Measurements from ENCODE around the gene SIGMAR1.

Gene SIGMAR1

DNA sequence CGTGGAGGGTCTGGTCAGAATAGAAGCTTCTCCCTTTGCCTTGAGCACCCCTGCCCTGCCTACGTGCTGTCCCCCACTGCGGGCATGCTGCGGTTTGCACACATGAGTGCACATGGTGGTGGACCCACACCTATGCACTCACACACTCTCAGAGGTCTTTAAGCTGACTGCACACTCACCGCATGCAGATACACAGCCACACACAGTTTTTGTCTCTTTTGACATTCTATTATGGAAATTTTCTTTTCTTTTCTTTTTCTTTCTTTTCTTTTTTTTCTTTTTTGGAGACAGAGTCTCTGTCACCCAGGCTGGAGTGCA lies 8.1 kb downstream of the SIGMAR1 start:
- FAIRE-seq = no peak

DNA sequence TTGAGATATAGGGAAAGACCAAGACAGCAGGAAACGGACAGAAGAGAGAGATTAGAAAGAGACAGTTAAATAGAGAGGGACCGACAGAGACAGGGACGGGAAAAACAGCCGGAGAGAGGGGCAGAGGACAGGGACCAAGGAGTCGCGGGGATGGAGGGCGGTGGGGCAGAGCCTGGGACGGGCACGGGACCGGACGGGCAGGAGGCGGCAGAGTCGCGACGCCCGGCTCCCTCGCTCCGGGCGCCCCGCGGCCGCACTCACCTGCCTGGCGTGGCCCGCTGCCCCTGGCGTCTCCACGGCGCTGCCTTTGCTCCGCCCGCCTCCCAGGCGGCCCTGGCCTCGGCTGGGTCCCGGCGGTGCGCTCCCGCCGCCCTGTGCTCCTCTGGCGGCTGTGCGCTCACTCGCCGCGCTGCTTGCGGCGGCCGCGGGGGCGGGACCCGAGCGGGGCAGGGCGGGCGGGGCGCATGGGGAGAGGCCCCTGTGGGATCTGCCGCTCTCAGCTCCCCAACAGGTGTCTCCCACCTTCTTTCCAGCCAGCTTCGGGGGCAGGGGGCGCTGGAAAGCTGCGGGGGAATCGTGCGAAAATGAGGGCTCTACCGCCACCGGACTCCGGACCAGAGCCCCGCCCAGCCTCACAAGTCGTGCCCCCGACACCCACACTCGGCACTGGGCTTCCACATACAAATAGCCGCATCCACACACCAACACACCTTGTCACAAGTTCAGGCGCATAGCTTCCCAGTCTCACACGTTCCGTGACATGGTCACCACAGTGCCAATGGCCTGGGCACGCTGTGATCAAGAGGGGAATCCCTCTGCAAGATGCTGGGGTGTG lies 8.7 kb downstream of the SIGMAR1 start, which contains the start of gene ARID3C:
Gene ARID3C, minus strand, starts transcription at position 411 of the 835 bp plus-strand sequence. CDS start 1,052 bp downstream, outside the sequence.
- FAIRE-seq = no peak

DNA sequence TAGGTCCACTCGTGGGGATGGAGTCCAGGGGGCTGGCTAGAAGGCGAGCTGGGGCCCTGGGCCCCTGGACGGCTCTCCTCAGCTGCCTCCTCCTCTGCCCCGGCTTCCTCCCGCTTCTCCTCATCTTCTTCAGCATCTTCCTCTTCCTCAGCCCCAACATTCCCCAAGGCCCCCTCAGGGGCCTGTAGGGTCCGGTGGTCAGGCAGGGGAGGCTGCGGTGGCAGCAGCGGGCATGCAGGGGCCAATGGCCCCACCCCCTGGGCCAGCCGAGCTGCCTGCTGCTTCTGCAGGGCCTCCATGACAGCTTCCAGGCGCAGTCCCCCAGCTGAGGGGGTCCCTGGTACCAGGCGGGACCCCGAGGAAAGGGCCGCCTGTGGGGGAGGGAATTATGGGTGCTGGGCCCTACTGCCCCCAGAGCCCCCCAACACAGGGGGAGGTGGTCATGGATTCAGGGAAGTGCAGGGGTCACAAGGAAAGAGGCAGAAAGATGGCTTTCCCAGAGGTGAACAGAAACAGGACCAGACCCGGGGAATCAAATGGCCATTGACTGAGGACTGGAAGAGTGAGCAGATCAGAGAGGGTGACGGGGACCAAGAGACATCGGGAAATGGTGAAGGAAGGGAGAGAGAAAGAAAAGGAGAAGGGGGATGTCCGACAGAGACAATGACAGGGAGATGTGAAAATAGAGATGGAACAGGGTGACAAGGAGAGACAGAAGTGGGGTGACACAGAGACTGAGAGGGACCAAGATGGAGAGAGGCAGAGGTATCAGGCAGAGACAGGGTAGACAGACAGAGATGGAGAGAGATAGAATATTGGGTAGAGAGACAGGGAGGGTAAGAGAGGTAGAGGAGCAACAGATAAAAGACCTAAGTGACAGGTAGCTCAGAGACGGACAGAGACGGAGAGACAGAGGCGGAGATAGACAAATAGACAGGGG lies 9.6 kb downstream of the SIGMAR1 start:
- no peak for FAIRE-seq

DNA sequence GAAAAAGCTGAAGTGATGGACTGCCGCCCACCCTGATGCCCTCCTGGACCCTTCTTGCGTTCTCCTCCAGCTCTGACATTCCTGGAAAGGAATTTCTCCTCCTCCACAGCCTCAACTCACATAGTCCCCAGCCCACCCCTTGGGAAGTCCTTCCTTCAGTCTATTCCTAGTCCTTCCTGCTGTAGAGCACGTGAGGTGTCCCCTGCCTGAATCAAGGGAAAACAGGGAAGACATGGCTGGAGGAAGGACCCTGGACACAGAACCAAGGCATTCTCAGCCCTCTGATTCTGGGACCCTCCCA lies 12.5 kb downstream of the SIGMAR1 start:
- no peak for FAIRE-seq

DNA sequence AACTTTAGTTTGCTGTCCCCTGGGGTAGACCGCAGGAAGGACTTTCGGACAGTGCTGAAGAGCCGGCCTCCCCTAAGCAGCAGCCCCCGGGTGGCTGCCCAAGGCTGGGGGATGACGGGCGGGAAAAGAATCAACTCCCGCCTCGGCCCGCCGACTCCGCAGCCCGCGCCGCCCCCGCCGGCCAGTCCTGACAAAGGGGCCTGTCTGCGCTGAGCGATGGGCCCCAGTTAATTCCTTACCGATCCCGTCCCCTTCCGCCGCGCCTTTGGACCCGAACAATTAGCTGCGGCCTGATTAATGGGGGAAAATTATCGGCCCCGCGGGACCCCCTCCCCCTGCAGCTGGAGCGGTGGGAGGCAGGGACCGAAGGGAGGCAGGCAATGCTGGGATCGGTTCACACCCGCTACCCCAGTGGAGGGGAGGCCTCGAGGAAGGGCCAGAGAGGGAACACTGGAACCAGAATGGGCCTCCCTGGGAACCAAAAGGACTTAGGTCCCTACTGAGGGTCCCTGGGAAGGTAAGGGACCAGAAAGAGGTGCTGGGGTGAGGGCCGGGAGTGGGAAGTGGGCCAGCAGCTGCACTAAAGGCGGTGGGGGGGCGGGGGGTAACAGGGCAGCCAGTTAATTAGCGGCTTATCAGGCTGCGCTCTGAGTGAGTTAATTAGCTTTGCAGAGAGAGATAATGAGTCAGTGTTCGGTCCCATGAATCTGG lies 13.0 kb downstream of the SIGMAR1 start:
- FAIRE-seq = no peak

DNA sequence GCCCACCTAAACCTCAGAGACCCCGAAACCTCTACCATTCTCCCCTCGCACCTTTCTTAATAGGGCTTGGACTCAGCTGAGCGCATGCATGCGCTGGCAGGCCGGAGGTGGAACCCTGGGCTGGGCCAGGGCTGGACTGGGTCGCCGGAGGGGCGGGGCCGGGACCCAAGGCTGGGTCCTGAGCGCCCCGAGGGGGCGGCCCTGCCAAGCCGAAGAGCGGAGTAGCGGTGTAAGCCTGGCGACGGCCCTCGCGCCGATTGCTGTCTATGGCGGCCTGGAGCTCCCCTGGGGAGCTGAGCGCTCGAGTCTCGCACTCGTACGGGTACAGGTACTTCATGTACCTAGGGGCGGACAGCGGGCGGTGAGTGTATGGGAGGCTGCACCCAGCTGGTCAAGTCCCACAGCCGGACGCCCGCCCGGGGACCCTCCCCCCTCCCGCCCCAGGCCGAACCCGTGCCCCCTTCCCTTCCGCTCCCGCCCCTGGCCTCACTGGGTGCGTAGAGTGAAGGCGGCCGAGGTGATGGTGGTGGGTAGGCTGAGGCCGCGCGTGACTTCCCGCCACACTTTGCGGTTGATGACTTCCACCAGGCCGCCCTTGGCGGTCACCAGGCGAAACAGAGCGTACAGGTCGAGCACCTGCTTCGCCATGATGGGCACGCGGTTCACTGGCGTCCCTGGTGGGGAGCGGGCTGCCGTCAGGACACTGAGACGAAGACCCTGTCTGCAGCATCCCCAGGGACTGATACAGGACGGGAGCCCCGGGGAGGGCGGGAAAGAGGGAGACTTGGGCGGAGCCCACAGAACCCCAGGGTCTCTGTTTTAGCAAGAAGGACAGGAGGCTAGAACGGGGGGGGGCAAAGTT lies 14.0 kb downstream of the SIGMAR1 start:
- FAIRE-seq = no peak

DNA sequence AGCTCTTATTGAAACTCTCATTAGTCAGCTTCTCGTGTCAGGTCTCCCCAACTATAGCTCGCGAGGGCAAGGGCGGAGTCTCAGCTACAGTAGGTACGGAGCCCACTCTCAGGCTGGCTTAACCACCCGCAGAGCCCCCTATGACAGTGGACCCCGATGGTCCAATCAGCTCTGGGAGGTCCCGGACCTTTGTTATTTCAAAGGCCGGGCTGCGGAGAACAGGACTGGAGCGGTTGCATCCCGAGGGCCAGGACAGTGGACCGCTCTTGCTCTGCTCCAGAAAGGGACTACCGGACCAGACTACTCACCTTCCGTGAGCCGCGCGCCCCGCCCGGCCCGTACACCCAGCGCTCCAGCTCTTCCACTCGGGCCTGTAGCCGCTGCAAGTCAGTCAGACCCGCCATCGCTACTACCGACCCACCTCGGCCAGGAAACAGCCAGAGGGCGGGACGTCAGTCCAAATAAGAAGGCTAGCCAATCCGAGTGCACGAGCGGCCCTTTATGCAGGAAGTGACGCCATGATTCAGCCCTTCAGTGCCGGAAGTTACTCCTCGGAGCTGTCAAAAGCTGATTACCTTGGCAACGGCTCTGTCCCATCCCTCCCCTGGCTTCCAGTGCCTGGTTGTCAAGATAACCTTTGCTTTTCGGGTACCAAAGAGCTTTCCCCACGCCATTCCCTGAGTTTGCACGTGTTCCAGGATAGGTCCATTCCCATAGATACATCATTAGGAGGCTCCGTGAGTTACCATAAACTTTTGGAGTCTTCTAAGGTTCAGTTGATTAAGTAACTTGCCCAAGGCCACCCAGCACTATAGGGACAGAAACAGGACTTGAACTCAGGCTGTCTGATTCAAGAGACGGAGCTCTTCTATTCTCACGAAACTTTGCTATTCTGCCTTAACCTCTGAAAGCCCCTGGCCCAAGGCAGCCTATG lies 17.3 kb downstream of the SIGMAR1 start, which contains the start of gene DCTN3:
Gene DCTN3, minus strand, starts transcription at position 435 of the 934 bp plus-strand sequence. Its CDS starts 31 bp downstream, at position 404.
- peak; percentile 94 for FAIRE-seq

DNA sequence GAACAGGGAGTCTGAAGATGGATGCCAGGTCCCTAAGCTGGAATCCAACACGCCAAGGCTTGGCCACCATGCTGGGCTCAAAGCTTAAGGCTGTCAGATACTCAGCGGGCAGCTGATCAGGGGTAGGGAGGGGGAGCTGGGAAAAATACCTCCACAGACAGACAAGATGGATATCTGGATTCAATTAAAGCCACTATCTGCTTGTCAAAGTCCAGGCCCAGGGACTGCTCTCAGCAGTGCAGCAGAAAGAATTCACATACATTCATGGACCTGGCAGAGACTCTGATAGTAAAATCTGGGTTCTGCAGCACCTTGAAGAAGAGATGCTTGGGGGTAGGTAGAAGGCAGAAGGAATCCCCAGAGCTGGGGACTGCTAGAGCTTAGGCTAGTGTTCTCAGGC lies 22.5 kb downstream of the SIGMAR1 start:
- no peak for FAIRE-seq

DNA sequence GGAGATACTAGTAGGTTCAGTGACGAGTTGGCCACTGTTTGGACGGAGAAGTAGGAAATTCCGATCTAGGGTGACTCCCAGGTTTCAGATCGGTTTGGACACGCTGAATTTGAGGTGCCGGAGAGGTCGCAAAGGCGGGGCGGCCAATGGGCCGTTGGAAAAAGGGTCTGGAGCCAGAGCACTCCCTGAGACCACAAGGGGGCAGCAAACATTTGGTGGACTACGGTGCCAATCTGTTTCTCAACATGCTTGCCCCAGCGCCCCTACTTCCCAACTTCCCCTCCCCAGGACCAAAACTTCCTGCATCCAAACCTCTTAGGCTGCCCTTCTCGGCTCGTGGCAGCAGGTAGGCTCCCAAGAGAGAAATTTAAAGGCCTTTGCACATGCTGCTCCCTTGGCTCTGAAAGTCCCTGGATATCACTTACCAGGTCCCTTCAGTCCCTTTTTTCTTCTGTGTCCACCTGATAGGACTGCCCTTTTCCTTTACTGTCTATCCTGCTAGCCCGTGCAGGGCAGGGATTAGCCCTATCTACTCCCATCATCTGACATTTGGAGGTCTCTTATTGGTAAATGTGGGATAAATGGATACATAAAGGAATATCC lies 24.7 kb downstream of the SIGMAR1 start:
- FAIRE-seq = no peak

DNA sequence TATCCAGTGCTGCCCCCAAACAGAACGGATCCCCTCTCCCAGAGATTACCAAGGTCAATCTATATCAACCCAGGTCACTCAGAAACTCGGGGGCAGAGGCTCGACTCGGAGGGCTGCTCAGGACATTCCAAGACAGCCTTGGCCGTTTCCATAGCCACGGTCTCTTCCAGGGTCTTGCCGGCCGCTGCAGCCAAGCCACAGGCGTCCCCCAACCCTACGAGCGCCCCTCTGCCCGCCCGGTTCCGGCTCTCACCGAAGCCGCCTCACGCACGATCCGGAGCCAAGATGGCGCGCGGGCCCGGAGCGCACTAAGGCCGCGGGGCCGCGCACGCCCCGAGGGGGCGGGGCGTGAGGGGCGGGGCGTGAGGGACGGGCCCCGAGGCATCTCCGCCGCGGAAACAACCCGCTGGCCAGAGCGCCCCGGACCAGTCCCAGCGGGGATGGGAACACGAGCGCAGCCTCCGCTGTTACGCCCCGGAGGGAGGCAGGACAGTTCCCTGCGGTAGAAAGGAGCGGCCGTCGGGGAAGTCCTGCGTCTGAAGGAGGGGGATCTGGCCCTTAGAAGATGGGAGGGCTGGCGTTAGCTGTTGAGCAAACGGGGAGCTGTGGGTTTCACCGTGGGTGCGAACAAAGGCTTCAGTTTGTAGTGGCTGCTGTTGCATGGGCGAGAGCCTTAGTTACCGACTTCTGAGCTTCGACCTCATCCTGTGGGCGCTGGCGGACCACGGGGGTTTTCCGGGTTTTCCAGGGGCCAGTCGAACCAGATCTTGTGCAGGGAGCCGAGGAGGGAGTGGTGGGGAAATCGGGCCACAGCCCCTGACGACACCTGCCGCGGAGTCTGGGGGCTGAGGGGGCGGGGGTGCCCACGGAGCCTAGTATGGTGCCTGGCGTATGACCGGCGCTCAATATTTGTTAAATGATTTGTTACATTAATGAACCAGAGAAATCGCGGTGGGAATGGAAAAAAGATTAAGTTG lies 25.5 kb downstream of the SIGMAR1 start, which contains the start of gene RPP25L:
Gene RPP25L, minus strand, starts transcription at position 287 of the 977 bp plus-strand sequence. CDS start 801 bp downstream, outside the sequence.
- no peak for FAIRE-seq

DNA sequence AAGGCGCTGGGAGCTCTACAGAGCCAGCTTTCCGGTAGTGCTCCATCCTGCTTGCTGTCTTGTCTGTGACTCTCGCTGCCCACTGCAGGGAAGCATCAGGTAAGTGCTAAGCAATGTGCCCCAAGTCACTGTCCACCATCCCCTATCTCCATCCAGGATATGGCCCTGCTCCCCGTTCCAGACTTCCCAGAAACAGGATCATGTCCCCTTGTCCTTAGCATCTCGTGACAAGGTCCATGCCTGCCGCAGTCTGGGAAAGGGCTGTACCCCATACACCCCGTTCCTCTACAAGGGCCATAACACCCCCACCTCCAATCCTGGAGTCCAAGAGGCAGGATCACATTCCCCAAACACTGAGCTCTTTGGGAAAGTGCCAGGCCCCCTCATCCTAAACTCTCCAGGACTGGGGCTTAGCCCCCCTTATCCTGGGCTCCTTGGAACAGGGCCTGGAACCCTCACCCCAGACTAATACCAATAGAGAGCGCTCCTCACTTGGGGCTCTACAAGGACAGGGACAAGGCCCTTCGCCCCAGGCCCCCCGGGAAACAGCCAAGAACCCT lies 26.3 kb downstream of the SIGMAR1 start:
- FAIRE-seq = no peak

DNA sequence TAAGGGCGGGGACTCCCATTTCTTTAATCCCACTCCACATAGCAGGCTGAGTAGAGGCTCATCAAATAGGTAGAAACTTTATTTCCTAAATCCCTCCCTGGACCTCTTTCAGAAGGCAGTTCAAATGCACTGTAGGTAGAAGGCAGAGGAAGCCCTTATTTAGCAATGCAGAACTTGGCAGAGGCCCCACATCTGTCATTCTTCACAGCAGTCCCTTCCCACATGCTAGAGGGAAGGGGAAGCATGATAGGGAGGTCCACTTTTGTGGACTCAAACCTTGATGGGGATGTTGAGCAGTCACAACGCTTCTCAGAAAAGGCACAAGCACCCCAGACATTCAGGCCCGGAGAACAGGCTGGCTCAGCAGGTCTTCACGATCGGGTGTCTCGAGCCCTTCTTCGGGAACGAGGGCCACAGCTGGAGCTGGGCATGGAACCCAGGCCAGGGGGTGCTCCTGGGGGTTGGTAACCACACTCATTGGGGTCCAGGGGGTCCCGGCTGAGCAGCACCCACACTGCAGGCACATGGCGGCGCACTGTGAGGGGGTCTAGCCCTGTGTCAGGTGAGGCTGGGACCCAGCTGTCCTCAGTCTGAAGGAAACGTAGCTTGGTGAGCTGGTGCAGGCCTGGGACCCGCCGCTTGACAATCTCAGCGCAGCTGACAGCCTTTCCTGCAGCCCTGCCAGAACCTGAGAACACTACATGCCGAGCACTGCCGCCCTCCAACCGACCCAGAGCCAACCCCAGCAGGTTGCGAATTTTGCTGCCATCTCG lies 27.0 kb downstream of the SIGMAR1 start:
- FAIRE-seq = no peak

DNA sequence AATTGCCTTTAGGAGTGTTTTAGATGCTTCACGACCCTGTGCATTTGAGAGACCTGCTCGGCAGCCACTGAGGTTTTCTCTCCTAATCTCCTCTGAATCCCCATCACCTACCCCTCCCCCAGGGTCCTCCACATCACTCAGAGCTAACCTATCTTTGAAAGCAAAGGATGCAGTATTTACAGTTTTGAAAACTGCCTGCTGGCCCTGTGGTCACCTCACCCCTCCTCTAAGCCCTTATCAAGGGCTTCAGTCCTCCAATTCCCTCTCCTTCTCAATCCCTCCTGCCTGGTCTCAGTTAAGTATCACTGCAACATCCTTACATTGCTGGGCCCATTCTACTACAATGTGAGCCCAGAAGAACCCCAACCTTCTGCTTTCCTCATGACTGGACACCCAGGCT lies 30.3 kb downstream of the SIGMAR1 start:
- no peak for FAIRE-seq

DNA sequence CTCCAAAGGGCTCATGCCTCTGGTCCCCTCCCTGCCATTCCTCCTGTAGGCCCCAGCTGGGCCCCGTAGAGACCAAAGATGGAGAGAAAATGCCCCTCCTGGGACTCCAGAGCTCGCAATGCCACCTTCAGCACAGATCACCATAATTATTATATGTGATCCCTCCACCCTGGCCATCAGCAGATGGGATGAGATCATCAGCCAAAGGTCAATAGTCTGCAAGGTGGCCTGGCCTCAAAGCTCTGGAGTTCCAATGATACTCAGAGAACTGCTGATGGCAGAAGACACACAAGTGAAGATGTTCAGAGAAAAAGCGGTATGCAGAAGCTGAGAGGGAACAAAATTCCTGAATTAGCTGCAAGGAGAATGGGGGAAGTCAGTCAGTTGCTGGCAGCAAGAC lies 30.7 kb downstream of the SIGMAR1 start:
- no peak for FAIRE-seq

DNA sequence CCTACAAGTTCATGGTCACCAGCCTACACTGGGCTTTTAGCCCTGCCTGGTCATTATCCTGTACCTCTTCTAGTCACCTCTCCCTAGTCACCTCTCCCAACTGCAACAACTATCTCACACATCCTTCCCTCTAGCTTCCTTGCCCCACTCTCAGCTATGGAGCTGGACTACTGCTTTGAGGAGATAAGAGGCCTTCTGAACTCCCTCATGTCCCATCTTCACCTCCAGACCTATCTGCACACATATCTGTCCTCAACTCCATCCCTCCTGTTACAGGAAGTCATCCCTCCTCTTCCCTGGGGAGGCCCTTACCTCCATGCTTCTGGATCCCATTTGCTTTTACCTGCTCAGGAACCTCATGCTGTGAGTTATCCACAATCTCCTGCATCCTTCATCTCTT lies 31.4 kb downstream of the SIGMAR1 start:
- FAIRE-seq = no peak

DNA sequence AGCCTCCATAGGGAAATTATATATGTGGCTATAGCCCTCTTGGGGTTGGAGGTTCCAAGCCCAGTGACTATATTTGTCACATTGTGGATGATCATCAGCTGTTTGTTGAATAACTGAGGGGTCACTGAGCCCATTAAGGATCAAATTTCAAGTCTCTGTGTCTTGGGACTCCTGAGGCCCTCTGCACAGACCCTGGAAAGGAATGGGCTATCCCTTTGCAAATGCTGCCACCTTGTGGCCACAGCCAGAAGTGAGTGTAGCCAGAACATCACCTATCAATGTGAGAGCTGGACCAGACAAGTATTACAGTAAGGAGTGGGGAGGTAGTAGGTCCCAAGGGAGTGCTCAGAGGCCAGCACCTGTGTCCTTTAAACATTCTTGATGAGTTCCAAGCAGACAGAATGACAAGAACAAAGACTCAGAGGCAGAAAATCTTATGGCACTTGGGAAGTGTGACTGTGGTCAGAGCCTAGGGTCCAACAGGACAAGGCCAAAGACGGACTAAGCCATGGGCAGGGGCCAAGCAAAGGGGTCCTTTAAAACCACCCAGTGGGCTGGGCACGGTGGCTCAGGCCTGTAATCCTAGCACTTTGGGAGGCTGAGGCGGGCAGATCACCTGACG lies 33.9 kb downstream of the SIGMAR1 start:
- FAIRE-seq = peak; percentile 54

DNA sequence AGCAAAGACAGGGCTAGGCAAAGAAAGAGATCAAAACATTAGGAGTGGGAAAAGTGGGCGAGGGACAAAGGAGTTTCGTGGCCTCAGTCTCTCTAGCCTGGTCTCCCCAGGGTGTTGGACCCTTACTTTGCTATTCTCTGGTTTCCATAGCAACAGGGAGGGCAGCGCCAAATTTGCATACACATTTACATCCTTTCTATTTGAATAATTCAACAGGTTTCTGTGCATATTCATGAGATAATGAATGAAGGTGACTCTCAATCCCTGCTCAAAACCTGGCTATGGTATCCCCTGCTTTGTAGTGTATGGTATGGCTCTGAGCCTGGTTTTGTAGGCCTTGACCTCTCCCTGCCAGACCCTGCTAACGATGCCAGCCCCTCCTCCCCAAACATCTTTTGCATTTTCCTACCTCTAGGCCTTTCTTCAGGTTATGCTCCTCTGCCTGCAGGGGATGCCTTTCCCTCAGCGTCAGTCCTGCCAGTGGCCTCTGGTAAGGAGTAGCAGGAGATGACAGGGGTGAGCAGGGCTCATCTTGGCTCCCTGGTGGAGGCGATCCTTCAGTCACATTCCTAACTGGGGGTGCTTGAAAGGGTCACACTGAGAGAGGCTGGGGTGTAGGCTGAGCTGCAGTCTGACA lies 35.5 kb downstream of the SIGMAR1 start:
- FAIRE-seq = no peak

Measured in endometrium (tissue), 2 donors.